Activated CD4-positive, alpha-beta T cell treated with anti-CD3 and anti-CD28 coated beads for 36 hours (primary cell): ENCODE measurements around the gene SH3RF2. TPM values are rescaled to one million over a fixed set of nuclear protein-coding genes. Genes with fewer than 3 reads are reported as not detected.

Source experiments
- ATAC-seq: fragments of 200-7000 bp; cut with Tn5 transposase; one replicate; pipeline ENCODE4 v1.10.0; 2021; ENCODE audit warnings: mild to moderate bottlenecking, moderate library complexity
- CTCF ChIA-PET: fragments of 350-600 bp; sonication (Branson Sonifier 250); formaldehyde crosslinking; loops from one replicate; lab custom pipeline; 2021; ENCODE audit warnings: antibody characterized with exemption; lab: Charles Lee
- POLR2A ChIA-PET: fragments of 350-600 bp; sonication (Branson Sonifier 250); formaldehyde crosslinking; loops from one replicate; lab custom pipeline; 2021; ENCODE audit warnings: antibody characterized with exemption, inconsistent platforms; lab: Charles Lee
- DNase-seq: peaks from one replicate; pipeline ENCODE4 v3.0.0-alpha.2; 2020
- H3K27ac Mint-ChIP-seq: one replicate; pipeline ENCODE4 v1.8.0; 2021; ENCODE audit warnings: mixed read lengths
- H3K27me3 Mint-ChIP-seq: one replicate; pipeline ENCODE4 v1.8.0; 2021; ENCODE audit warnings: mixed read lengths
- H3K36me3 Mint-ChIP-seq: one replicate; pipeline ENCODE4 v1.8.0; 2021; ENCODE audit warnings: low read depth, mixed read lengths
- H3K4me1 Mint-ChIP-seq: one replicate; pipeline ENCODE4 v1.8.0; 2021; ENCODE audit warnings: mixed read lengths
- H3K4me3 Mint-ChIP-seq: one replicate; pipeline ENCODE4 v1.8.0; 2021; ENCODE audit warnings: mild to moderate bottlenecking, moderate library complexity, mixed read lengths
- H3K9me3 Mint-ChIP-seq: one replicate; pipeline ENCODE4 v1.8.0; 2021; ENCODE audit warnings: low read depth, mixed read lengths
- intact Hi-C, 2 experiments: fragments of 100-400 bp; cut with DNase I in 1 of 2; cut with micrococcal nuclease in 1 of 2; formaldehyde crosslinking; loops; one replicate each; pipeline versions ENCODE4 v1.14.2 to v1.15.1; 2022 to 2024; cut with DNase I, micrococcal nuclease
- total RNA-seq, 2 experiments: library from RNA; stranded (reverse); gene quantifications; one replicate each; pipeline ENCODE4 v1.2.3, GENCODE V29; 2021

Gene SH3RF2
- total RNA-seq, 2 experiments from 2014 or later = 0.43 to 0.63 TPM

- DNase-seq (no peak), ATAC-seq (no peak)
- no peak overlapping the region for H3K27ac Mint-ChIP-seq
- H3K36me3 Mint-ChIP-seq = no peaks in the 10 kb centered on the region
- no peaks in the 10 kb centered on the region for H3K9me3 Mint-ChIP-seq
- no peaks in the 10 kb centered on the region for H3K4me1 Mint-ChIP-seq
- ChIA-PET POLR2A (no interaction called here), CTCF (interaction anchor here (0.6 kb wide), 1 partner anchor 1686 kb away, joined by 3 read pairs; no protein-coding TSS in a partner anchor)
- intact Hi-C loops = loop anchor here (10.0 kb wide), 2 partner anchors 189 to 1839 kb away; no protein-coding TSS in a partner anchor
- H3K4me3 Mint-ChIP-seq = no peak overlapping the region
- peaks cover 2% of the 10 kb centered on the region for H3K27me3 Mint-ChIP-seq
Measured at GRCh38 chr5:146043722-146044121, 107.3 kb downstream of the SH3RF2 start.

- intact Hi-C loops = loop anchor here (10.0 kb wide), 2 partner anchors 193 to 1843 kb away; no protein-coding TSS in a partner anchor
Measured at GRCh38 chr5:146047396-146047795, 111.0 kb downstream of the SH3RF2 start.

GRCh38 chr5:146048994-146049703 is 112.8 kb downstream of the SH3RF2 start:
- no peaks in the 10 kb centered on the region for H3K9me3 Mint-ChIP-seq
- no peak for ATAC-seq
- H3K36me3 Mint-ChIP-seq = no peaks in the 10 kb centered on the region
- H3K27ac Mint-ChIP-seq = no peak overlapping the region
- DNase-seq = peak; percentile 58
- no peak overlapping the region for H3K4me3 Mint-ChIP-seq
- H3K27me3 Mint-ChIP-seq = peaks cover 9% of the 10 kb centered on the region
- POLR2A ChIA-PET = no interaction called here
- intact Hi-C loops = loop anchor here (1.0 to 10.0 kb wide), 5 partner anchors 194 to 1844 kb away; no protein-coding TSS in a partner anchor
- no peaks in the 10 kb centered on the region for H3K4me1 Mint-ChIP-seq
- CTCF ChIA-PET = interaction anchor here (0.6 to 1.3 kb wide), 3 partner anchors 60 to 351 kb away, joined by 3 read pairs; no protein-coding TSS in a partner anchor

More at GRCh38 chr5:146047396-146047795, 111.0 kb downstream of the SH3RF2 start:
- Mint-ChIP-seq H3K4me1 (no peaks in the 10 kb centered on the region), H3K27ac (no peak overlapping the region), H3K9me3 (no peaks in the 10 kb centered on the region), H3K36me3 (no peaks in the 10 kb centered on the region), H3K27me3 (peaks cover 9% of the 10 kb centered on the region), H3K4me3 (no peak overlapping the region)
- DNase-seq (no peak), ATAC-seq (no peak)
- POLR2A ChIA-PET = interaction anchor here (0.6 kb wide), 1 partner anchor 10 kb away, joined by 3 read pairs; no protein-coding TSS in a partner anchor
- CTCF ChIA-PET = interaction anchor here (1.0 to 1.3 kb wide), 2 partner anchors 22 to 350 kb away, joined by 3 read pairs; no protein-coding TSS in a partner anchor

- ATAC-seq (no peak), DNase-seq (no peak)
- Mint-ChIP-seq H3K27ac (no peak overlapping the region), H3K27me3 (peaks cover 9% of the 10 kb centered on the region), H3K9me3 (no peaks in the 10 kb centered on the region), H3K36me3 (no peaks in the 10 kb centered on the region), H3K4me3 (no peak overlapping the region), H3K4me1 (no peaks in the 10 kb centered on the region)
- intact Hi-C loops = loop anchor here (1.0 to 10.0 kb wide), 8 partner anchors 195 to 1847 kb away; no protein-coding TSS in a partner anchor
- ChIA-PET POLR2A (no interaction called here), CTCF (interaction anchor here (0.9 to 1.3 kb wide), 3 partner anchors 219 to 352 kb away, joined by 3 read pairs; no protein-coding TSS in a partner anchor)
Measured at GRCh38 chr5:146049704-146050026, 113.3 kb downstream of the SH3RF2 start.

GRCh38 chr5:146050086-146050485 is 113.7 kb downstream of the SH3RF2 start:
- Mint-ChIP-seq H3K4me1 (no peaks in the 10 kb centered on the region), H3K4me3 (no peak overlapping the region), H3K36me3 (no peaks in the 10 kb centered on the region), H3K27ac (no peak overlapping the region), H3K27me3 (peaks cover 9% of the 10 kb centered on the region), H3K9me3 (no peaks in the 10 kb centered on the region)
- DNase-seq = no peak
- POLR2A ChIA-PET = no interaction called here
- CTCF ChIA-PET = interaction anchor here (0.9 to 1.5 kb wide), 4 partner anchors 18 to 352 kb away, joined by 3 to 4 read pairs (median 3); no protein-coding TSS in a partner anchor
- ATAC-seq = no peak
- intact Hi-C loops = loop anchor here in 1 of 2 experiments (5.0 kb wide), 3 partner anchors 223 to 1848 kb away; no protein-coding TSS in a partner anchor

- ChIA-PET POLR2A (no interaction called here), CTCF (interaction anchor here (0.7 to 2.4 kb wide), 5 partner anchors 11 to 366 kb away, joined by 3 to 7 read pairs (median 3); no protein-coding TSS in a partner anchor)
- no peaks in the 10 kb centered on the region for H3K4me1 Mint-ChIP-seq
- no peaks in the 10 kb centered on the region for H3K36me3 Mint-ChIP-seq
- H3K27me3 Mint-ChIP-seq = peaks cover 9% of the 10 kb centered on the region
- no peak for ATAC-seq
- intact Hi-C loops = loop anchor here in 1 of 2 experiments (5.0 kb wide), 3 partner anchors 224 to 1849 kb away; no protein-coding TSS in a partner anchor
- H3K27ac Mint-ChIP-seq = no peak overlapping the region
- H3K4me3 Mint-ChIP-seq = no peak overlapping the region
- no peak for DNase-seq
- H3K9me3 Mint-ChIP-seq = no peaks in the 10 kb centered on the region
Measured at GRCh38 chr5:146051678-146052077, 115.3 kb downstream of the SH3RF2 start.

DNA sequence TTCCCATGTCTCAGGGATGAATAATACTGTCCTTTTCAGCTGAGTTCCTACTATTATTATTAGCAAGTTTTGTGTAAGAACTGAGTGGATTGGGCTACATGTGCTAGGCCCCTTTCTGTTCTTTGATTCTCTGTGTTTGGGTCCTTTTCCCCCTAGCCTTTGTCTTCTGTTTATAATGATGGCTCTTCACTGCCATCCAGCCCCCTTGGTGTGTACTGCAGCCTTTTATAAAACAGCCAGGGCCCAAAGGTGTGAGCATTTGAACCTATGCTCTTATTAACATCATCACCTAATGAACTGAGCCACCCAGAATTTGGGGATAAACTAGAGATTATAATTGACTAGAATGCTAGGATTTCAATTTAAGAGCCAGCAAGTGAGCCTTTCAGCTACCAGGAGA is 116.4 kb downstream of the SH3RF2 start:
- CTCF ChIA-PET = interaction anchor here (0.6 to 2.4 kb wide), 4 partner anchors 12 to 373 kb away, joined by 3 to 6 read pairs (median 4); no protein-coding TSS in a partner anchor
- POLR2A ChIA-PET = no interaction called here

DNA sequence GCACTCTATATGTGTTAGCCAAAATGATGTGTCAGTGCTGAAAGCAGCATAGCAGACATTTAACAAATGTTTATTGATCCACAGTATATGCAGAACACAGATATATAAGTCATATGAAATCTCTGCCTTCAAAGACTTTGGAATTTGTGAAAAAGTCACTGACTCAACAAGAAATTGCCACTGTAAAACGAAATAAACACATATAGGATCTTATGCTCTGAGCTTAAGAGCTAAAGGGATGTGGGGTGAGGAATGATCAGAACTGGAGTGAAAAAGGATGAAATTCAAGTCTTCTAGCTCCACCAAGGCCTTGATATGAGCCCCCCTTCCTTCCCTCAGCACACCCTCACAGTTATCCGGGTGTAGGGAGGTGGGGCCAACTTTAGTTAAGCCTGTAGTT is 119.1 kb downstream of the SH3RF2 start:
- H3K9me3 Mint-ChIP-seq = no peaks in the 10 kb centered on the region
- ATAC-seq (no peak), DNase-seq (no peak)
- H3K27ac Mint-ChIP-seq = no peak overlapping the region
- no peak overlapping the region for H3K4me3 Mint-ChIP-seq
- no peaks in the 10 kb centered on the region for H3K4me1 Mint-ChIP-seq
- intact Hi-C loops = no loop called here
- POLR2A ChIA-PET = no interaction called here
- H3K27me3 Mint-ChIP-seq = peaks cover 5% of the 10 kb centered on the region
- CTCF ChIA-PET = interaction anchor here (0.7 kb wide), 1 partner anchor 1774 kb away, joined by 3 read pairs; no protein-coding TSS in a partner anchor
- no peaks in the 10 kb centered on the region for H3K36me3 Mint-ChIP-seq

More for the DNA sequence above, 116.4 kb downstream of the SH3RF2 start:
- Mint-ChIP-seq H3K27me3 (peaks cover 11% of the 10 kb centered on the region), H3K36me3 (no peaks in the 10 kb centered on the region), H3K9me3 (no peaks in the 10 kb centered on the region), H3K4me1 (no peaks in the 10 kb centered on the region), H3K27ac (no peak overlapping the region), H3K4me3 (no peak overlapping the region)
- intact Hi-C loops = loop anchor here in 1 of 2 experiments (5.0 kb wide), 3 partner anchors 225 to 1850 kb away; no protein-coding TSS in a partner anchor
- peak; percentile 10 for DNase-seq
- ATAC-seq = no peak

- Mint-ChIP-seq H3K27ac (no peak overlapping the region), H3K4me1 (no peaks in the 10 kb centered on the region), H3K9me3 (no peaks in the 10 kb centered on the region), H3K36me3 (no peaks in the 10 kb centered on the region), H3K27me3 (peaks cover 5% of the 10 kb centered on the region), H3K4me3 (no peak overlapping the region)
- ATAC-seq (no peak), DNase-seq (no peak)
- CTCF ChIA-PET = interaction anchor here (0.7 to 1.5 kb wide), 2 partner anchors 11 to 12 kb away, joined by 4 read pairs; no protein-coding TSS in a partner anchor
- POLR2A ChIA-PET = no interaction called here
- intact Hi-C loops = no loop called here
Measured at GRCh38 chr5:146059460-146060220, 123.3 kb downstream of the SH3RF2 start.

GRCh38 chr5:146060221-146060585 is 123.8 kb downstream of the SH3RF2 start:
- intact Hi-C loops = no loop called here
- H3K4me1 Mint-ChIP-seq = no peaks in the 10 kb centered on the region
- DNase-seq = no peak
- H3K27ac Mint-ChIP-seq = no peak overlapping the region
- no peaks in the 10 kb centered on the region for H3K36me3 Mint-ChIP-seq
- H3K4me3 Mint-ChIP-seq = no peak overlapping the region
- ATAC-seq = no peak
- no peaks in the 10 kb centered on the region for H3K9me3 Mint-ChIP-seq
- H3K27me3 Mint-ChIP-seq = peaks cover 5% of the 10 kb centered on the region
- CTCF ChIA-PET = interaction anchor here (0.7 kb wide), 1 partner anchor 11 kb away, joined by 4 read pairs; no protein-coding TSS in a partner anchor
- POLR2A ChIA-PET = no interaction called here

DNA sequence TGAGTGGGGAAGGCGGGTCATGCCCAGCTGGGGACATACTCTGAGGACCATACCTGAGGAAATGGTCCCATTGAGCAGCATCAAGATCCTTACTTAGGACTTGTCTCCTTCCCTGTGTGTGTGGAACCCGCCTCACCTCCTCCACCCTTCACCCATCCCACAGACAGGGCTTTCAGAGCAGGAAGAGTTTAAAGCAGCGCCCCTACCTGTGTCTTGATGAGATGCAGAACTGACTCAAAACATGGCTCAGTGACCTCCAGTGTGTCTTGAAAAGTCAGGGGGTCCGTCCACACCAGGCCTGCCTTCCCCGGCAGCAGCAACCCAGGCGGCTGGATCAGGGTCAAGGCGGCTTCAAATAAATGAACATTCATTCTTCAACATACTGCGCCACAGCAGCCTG is 130.6 kb downstream of the SH3RF2 start:
- ATAC-seq (no peak), DNase-seq (no peak)
- Mint-ChIP-seq H3K27me3 (peaks cover 2% of the 10 kb centered on the region), H3K27ac (no peak overlapping the region), H3K9me3 (no peaks in the 10 kb centered on the region), H3K4me1 (no peaks in the 10 kb centered on the region), H3K36me3 (no peaks in the 10 kb centered on the region), H3K4me3 (no peak overlapping the region)
- POLR2A ChIA-PET = no interaction called here
- intact Hi-C loops = no loop called here
- CTCF ChIA-PET = interaction anchor here (1.1 kb wide), 1 partner anchor 16 kb away, joined by 4 read pairs; no protein-coding TSS in a partner anchor
